Stimulated activated CD4-positive, alpha-beta T cell treated with anti-CD3 and anti-CD28 coated beads, Interleukin-4, amount 100 ng/mL, for 24 hours (primary cell): ENCODE results near the gene KRT80.
A peak's percentile ranks its signal among the peaks of the same experiment; 100 is the strongest.

Experiments used
- DNase-seq: peaks from one replicate; pipeline ENCODE4 v3.0.0-alpha.2; 2020

Gene KRT80

DNA sequence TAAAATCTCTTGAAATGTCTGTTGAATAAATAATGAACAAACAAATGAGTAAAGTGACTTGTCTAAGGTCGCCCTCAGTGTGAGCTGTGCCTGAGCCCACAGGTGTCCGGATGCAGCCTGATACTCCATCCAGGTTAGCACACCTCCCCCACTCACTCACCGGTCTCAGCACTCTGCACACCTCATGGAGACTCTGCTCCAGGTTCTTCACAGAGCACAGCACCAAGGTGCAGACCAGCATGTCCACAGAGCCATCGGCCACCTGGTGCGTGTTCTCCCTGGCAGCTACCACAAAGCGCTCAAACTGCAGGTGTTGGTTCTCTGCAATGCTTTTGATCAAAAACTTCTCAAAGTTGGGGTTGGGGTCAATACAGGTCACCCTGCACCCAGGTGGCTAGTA is 37.1 kb upstream of the KRT80 start:
- DNase-seq = no peak

DNA sequence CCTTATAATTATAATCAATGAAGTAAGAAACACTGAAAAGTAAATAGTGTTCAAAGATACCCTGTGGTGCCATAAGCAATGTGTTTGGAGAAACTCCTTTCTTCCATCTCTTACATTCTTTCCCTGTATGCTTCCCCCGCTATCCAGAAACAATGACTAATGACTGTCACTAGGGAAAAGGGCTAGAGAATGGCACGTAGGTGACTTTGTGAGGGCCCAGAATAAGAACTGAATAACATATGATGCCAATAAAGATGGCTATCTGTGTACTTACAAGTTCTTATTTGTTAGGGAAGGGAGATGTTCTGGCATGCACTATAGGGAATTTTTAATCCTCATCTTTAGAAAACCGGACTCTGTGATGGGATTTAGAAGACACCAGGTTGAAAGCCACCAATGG is 36.6 kb upstream of the KRT80 start:
- DNase-seq = no peak

DNA sequence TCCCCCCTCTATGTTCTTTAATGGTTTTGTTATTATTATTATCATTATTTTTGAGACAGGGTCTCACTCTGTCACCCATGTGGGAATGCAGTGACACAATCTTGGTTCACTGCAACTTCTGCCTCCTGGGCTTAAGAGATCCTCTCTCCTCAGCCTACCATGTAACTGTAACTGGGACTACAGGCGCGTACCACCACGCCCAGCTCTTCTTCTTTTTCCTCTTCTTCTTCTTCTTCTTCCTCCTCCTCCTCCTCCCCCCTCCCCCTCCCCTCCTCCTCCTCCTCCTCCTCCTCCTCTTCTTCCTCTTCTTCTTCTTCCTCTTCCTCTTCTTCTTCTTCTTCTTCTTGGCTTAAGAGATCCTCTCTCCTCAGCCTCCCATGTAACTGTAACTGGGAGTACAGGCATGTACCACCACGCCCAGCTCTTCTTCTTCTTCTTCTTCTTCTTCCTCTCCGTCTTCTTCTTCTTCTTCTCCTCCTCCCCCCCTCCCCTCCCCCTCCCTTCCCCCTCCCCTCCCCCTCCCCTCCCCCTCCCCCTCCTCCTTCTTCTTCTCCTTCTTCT is 35.9 kb upstream of the KRT80 start:
- no peak for DNase-seq

DNA sequence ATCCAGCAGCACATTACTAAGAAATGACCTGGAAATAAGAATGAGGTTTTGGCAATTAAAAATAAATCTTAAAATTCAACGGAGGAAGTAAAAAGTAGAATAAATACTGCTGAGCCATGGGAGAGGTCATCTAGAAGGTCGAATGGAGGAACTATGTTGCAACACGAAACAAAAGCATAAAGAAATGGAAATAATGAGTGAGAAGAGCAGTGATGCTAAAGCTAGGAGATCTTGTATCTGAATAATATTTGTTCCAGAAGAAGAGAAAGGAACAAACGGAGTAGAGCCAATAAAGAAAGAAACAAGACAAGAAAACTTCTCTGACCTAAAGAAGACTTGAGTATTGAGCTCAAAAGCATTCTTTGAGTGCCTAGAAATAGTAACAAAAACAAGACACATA is 34.6 kb upstream of the KRT80 start:
- DNase-seq = no peak

DNA sequence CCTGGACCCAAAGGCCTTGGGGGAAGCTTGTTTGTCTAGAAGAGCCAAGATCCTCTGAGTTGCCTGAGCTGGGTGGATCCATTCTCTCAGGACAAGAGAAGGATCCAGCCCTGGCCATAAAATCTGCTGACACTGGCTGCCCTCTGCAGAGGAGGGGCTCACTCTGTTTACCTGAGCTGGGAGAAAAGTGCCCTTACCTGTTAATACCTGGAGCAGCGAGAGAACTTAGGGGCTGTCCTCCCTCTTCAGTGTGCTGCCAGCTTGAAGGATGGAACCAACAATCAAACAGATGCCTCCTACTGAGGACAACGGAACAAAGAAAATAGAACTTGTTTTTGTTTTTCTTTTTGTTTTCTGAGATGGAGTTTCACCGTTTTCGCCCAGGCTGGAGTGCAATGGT is 33.9 kb upstream of the KRT80 start:
- DNase-seq = no peak

DNA sequence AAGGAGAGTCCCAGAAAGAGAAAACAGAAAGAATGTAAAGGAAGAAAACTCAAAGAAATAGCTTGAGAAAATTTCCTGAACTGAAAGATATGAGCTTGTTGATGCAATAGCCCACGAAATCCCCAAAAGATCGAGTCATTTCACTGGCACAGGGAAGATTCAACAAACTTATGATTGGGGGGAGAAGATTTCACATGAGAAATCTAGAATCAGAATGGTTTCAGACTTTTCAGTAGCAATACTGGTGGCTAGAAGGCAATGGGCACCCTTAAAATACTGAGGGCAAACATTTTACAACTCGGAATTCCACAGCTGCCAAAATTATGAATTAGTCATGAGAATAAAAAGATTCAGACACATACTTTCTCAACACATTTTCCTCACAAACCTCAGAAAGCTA is 32.3 kb upstream of the KRT80 start:
- no peak for DNase-seq

DNA sequence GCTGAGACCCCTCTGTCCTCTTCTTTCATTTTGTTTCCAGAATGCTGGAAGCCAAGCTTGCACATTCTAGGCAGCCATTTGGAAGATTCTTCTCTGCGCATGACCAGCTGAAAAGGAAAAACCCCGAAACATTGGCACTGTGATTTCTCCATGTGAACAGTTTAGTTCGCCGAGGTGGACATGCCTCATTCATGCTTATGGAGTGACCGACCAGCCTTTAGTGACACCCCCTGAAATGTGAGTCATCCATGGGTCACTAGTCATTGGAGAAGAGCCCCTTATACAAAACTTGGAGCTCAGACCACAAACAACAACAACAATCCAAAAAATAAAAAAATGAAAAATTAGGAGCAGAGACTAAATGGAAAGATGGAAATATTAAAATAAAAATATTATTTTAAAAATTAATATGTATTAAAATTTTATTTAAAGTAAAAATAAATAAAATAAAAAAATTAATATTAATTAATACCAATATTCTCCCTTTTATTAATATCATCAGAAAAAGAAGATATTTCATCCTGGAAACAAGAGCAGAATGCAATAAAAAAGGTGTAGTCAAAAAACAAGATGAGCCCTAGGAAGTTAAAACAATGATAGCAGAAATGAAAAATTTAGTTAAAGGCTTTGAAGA is 31.7 kb upstream of the KRT80 start:
- DNase-seq = no peak

DNA sequence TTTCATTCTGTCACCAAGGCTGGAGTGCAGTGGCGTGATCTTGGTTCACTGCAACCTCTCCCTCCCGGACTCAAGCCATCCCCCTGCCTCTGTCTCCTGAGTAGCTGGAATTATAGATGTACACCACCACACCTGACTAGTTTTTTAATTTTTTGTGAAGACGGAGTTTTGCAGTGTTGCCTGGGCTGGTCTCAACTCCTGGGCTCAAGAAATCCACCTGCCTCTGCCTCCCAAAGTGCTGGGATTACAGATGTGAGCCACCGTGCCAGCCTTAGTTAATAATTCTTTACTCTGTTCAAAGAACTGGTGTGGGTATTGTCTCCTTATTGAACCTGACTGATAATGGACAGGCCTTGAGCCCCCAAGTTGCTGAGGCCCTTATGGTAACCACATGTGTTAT is 30.9 kb upstream of the KRT80 start:
- DNase-seq = no peak

DNA sequence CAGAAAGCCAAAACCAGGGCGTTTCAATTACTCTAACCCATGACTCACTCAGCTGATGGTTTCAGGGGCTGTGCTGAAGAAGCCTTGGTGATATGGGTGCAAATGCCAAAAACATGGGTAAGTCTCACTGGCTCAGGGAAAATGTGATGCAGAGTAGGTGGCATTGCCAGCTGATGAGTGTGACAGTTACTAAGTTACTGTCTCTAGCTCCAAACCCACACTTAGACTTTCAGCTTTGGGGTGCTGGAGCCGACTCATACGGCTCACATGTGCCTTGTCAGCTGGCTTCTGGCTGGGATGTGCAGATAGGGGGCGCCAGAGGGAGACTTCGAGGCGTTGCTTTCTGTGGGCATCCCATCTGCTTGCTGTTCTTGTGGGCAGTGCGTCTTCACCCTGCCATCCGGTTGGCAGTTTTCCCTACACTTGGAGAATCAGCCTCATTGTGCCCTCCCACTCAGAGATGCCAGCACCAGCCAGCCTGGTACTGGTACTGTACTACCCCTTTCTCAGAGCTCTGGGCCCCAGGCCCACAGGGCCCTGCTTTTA is 30.2 kb upstream of the KRT80 start:
- peak; percentile 79 for DNase-seq

DNA sequence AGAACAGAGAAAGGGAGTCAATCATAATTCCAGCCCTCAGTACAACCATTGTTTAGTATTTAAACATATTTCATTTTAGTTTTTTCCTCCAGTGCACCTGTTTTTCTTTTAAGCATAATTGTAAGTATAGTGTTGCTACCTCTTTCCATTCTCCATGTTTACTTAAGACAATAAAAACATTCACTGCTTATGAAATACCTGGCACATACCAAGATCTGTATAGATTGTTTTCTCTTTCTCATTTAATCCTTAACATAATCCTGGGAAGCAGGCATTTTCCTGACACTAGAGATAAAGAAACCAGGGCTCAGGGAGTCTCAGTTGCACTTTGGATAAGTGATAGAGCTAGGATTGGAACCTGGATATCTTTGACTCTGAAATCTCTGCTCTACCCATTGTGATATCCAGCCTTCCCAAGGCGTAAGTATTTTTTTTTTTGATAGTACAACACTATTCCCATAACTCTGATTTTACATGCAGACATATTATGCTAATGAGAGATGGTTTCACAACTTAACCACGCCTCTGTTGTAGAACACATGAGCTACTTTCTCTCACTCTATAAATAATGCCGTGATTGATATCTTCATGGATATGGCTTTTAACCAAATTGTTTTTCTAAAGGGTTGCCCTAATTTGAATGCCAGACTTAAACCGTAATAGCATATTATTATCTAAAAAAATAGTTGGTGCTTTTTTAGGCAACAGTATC is 29.4 kb upstream of the KRT80 start:
- no peak for DNase-seq

DNA sequence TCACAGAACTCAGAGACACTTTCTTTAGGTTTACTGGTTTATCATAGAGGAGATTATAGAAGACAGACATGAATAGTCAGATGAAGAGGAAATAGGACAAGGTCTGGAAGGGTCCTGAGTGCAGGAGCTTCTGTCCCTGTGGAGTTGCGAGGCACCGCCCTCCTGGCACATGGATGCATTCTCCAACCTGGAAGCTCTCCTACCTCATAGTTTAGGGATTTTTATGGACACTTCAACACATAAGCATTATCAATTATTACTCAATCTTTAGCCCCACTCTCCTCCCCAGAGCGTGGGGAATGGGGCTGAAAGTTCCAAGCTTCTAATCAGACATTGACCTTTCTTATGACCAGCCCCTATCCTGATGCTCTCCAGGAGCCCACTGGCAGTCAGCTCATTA is 28.7 kb upstream of the KRT80 start:
- DNase-seq = no peak

DNA sequence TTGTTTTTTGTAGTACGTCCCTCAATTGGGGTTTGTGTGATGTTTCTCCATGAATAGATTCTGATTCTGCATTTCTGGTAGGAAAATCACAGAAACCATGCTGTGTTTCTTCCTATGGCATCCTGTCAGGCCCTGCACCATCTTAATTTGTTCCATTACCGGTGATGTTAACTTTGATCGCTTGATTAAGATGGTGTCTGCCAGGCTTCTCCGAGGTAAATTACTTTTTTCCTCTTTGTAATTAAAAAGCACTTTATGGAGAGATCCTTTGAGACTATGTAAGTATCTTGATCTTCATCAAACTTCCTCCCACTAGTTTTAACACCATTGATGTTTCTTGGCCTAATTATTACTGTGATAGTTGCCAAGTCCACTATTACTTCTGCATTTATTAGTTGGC is 26.2 kb upstream of the KRT80 start:
- no peak for DNase-seq

DNA sequence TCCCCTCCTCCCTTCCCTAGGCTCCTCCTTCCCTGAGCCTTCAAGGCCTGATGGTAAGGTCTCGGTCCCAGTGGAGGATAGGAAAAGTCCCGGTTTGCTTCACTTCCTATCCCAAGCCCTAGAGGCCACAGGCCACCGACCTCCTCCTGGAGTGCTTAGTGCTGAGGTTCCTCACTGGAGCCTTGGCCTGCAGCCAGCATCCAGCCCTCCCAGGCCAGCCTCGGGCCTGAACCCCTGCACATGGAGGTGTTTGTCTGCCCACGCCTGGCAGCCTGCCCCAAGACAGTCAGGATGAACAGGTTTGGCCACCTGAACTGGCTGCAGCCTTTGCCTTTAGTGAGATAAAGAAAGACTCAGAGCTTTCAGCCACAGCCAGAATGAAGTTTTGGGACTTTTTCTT is 25.4 kb upstream of the KRT80 start:
- no peak for DNase-seq

DNA sequence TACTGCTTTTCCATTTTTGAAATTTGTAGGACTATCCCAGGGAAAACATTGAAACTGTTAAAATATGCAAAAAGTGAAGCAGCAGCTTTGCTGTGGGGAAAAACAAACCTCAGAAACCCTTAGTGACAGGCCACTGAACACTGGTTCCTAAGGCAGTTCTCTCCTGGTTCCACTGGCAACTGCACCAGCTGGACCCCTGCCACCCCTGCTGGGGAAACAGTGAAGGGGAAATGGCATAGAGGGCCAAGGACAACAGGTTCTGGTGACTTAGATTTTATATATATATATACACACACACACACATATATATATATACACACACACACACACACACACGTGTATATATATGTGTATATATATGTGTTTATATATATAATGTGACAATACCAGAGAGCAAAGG is 25.0 kb upstream of the KRT80 start:
- DNase-seq = no peak

DNA sequence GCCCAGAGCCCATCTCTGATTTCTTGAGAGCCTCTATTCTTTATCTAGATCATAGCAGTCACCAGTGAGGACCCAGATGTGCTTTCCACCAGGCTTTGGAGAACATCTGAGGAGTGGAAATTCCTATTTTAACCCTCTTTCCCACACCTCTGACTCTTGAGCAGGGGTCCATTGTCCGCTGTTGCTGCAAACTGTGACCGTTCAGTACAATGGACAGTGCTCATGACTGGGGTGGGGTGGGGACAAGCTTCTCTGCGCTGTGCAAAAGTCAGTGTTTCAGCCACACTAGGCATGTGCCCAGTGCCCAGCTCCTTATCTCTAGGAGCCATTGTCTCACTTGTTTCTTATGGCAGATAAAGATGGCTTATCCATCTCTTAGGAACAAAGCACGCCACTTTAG is 24.3 kb upstream of the KRT80 start:
- DNase-seq = no peak

DNA sequence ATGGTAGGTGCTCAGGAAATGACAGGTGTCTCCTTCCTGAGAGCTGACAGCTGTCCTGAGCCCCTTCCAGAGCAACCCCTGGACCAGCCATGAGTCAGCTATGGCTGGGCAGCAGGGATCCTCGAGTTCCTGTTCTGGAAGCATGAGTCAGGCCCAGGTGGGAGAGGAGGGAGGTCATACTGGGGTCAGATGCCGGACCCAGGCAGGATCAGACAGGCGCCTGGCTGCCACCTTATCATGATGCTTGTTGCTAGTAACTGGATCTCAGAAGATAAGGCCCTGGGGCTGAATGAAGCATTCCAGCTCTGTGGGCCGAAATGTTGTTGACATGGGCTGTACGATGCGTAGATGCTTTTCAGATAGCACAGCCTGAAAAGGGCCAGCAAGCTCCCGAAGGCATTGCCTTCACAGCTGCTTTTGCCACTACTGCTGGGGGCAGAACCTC is 23.8 kb upstream of the KRT80 start:
- DNase-seq = no peak

DNA sequence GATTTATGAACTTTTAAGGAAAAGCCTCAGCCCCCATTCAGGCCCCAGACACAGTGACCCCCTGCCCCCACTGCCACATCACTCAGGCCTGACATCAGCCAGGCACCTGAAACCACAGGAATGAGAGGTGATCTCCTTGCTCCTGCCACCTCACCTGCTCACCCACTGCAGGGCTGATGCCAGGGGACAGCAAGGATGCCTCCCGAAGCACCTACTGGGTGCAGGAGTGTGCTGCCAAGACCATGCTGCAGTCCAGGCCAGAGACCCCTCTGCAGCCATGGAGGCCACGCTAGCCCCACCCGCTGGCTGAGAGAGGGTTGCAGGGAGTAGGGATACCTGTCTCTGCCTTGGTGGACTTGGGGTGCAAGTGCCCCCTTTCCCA is 22.6 kb upstream of the KRT80 start:
- DNase-seq = no peak

DNA sequence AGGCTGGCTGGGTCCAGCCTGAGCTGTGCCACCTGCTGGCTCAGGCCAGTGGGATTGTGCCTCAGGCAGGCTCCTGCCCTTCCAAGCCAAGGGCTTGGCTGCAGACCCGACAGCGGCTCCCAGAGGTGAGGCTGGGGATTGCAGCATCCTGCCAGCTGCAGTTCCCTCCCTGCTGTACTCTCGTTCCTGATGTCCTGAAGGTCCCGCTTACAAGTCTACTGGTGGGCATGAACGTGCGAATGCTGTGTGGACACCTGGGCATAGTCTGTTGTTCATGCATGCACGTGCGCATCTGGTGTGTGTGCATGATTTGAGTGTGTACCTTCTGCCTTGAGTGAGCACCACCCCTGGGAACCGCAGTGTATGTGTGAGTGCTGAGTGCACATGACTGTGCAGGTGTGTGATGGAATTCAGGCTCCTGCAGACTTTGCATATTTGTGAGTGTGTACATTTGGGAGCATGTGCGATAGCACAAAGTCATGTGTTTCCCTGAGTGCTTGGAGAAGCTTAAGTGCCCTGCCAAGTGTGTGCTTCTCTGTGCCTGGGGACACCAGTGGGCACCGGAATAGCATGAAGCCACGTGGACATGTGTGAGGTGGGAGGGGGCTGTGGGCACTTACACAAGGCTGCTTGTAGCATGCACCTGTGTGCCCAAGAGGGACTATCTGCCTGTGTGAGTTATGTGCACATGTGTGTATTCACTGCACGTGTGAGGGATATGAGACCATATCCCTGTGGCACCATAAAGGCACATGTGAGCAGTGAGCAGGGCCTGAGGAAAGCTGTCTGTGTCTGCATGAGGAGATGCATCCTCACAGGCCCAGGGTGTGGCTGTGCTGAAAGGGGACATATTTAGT is 22.0 kb upstream of the KRT80 start:
- peak; percentile 49 for DNase-seq

DNA sequence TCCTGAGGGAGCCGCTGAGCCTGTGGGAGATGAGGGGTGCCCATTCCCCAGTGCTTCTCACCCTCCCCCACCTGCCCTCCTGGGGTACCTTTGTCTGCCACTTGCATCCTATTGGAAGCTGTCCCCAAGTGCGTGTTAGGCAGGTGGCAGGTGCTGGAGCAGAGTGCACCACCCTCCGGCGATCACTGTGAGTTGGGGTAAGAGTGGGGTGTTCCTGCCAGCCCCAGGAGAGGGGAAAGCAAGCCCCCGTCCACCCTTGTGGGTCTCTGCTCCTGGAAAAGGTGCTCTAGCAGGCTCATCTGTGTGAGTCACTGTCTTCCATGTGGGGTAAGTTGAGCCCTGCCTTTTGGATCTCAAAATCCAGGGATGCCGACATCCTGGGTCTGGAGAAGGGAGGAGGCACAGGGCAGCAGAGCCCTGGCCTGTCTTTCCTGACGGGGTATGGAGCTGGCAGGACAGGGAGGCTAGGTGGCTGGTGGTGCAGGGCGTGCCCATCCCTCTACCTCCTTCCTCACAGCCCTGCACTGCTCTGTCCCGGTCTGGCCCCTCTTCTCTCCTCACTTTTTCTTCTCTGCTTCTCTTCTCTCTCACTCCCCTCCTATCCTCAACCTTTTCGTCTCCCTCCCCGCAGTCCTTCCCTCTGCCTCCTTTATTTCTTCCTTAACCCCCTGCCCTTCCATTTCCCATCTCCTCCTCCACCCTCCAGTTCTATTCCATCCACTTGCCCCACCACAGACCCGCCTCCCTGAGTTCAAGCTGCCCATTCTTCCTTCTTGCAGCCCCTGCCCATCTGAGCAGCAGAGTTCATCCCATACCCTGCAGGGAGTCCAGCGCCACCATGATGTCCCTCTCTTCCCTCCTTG is 21.1 kb upstream of the KRT80 start:
- DNase-seq = no peak

DNA sequence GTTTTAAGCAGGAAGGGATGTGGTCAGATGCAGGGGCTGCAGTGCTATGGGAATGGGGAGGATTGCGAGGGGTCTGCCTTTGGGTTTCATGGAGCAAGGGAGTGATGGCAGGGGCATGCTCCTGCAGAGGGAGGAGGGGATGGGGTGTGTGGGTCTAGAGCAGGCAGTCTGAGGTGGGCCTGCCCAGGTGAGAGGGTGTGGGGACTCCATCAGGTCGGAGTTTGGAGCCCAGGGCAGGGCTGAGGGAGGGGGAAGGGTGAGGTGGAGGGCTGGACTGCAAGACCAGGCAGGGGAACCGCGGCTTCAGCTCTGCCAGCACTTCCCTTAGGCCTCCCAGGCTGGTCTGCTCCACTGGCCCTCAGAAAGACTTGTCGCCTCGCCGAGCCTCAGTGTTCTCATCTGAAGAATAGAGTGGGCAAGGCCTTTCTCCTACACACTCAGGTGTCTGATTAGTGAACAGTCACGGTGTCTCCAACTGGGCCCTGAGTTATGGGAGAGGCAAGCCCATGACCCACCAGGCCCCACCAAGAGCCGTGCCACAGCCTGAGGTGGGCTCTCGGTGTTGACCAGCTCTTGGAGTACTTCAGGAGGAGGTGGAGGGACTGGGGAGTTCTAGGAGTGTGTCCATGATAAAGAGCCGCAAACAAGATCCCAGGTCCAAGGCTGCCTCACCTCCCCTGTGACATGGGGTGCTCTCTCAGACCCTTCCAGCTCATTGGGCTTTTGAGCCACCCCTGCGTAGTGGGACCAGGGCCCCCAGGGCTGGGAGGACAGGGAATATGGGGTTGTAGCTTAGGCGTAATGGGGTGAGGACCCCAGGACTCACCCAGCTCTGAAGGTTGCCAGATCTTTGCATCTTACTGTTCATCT is 20.1 kb upstream of the KRT80 start:
- no peak for DNase-seq

DNA sequence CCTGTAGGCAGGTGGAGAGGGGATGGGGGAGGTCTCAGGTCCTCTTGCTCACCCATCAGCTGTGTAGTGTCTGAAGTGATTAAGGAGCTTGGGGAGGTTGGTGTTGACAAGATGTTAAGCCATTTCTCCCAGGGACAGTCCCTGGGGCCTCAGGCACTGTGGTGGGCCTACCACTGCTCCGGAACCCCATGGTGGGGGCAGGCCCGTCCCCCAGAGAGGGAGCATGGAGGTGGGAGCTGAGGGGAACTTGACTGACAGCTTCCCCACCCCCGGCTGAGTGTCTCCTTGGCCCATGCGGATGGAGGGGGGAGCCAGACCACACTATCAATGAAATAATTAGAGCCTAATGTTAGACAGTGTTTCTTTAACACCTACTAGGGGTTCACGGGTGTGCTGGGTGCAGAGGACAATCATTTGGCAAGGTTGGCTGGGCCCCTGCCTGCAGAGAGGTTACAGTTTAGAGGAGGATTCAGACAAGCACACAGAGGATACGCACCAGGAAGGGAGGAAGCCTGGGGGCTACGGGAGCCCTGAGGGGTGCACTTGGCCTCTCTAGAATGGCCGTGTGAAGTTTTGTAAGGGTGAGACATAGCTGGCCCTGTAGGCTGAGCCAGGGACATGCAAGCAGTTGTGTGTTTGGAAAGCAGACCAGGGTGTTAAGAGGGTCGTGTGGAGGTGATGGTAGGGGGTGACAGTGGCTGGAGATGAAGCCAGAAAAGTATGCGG is 19.3 kb upstream of the KRT80 start:
- DNase-seq = no peak
